CD14-positive monocyte (primary cell): ENCODE measurements around the gene KRT85. TPM values are rescaled to one million over a fixed set of nuclear protein-coding genes. Genes with fewer than 3 reads are reported as not detected.

Experiments used
- DNase-seq, 3 donors: peaks; one replicate each; pipeline ENCODE4 v3.0.0-alpha.2; 2011 to 2022
- H2AFZ ChIP-seq: 2 replicates; pipeline ENCODE4 v1.6.0; 2012; ENCODE audit warnings: mild to moderate bottlenecking, low read depth, low read length, inconsistent platforms; ENCODE audit not compliant: insufficient read depth, poor library complexity, severe bottlenecking
- H3K27ac ChIP-seq, 2 donors: 1 replicate in 1 of 2; 2 replicates in 1 of 2; pipeline ENCODE4 v1.5.1; 2012 to 2013; ENCODE audit warnings: low read length in 2 of 2, control low read depth in 1 of 2, inconsistent platforms in 1 of 2, low read depth in 1 of 2, mild to moderate bottlenecking in 1 of 2
- H3K27me3 ChIP-seq, 2 donors: one replicate each; pipeline versions ENCODE4 v1.6.0 to v1.6.1; 2011 to 2013; ENCODE audit warnings: low read length in 2 of 2; ENCODE audit not compliant: control insufficient read depth in 2 of 2, insufficient read depth in 2 of 2
- H3K36me3 ChIP-seq, 2 donors: replicated peaks in 1 of 2; 1 replicate in 1 of 2; 2 replicates in 1 of 2; pipeline versions ENCODE4 v1.5.1 to v1.6.1; 2012 to 2013; ENCODE audit warnings: low read length in 2 of 2, control low read depth in 1 of 2, inconsistent platforms in 1 of 2, mild to moderate bottlenecking in 1 of 2; ENCODE audit not compliant: insufficient read depth in 2 of 2, control insufficient read depth in 1 of 2
- H3K4me1 ChIP-seq, 2 donors: 1 replicate in 1 of 2; 2 replicates in 1 of 2; pipeline versions ENCODE4 v1.5.1 to v1.6.1; 2012 to 2013; ENCODE audit warnings: low read length in 2 of 2, control low read depth in 1 of 2, inconsistent platforms in 1 of 2, mild to moderate bottlenecking in 1 of 2, moderate library complexity in 1 of 2; ENCODE audit not compliant: insufficient read depth in 2 of 2, control insufficient read depth in 1 of 2
- H3K4me2 ChIP-seq: replicated peaks from 2 replicates; pipeline ENCODE3; 2012; ENCODE audit warnings: low read length, moderate library complexity, mild to moderate bottlenecking; ENCODE audit not compliant: poor library complexity, severe bottlenecking; ENCODE audit errors: extremely low read depth
- H3K4me3 ChIP-seq, 3 experiments: fragments of 200-600 bp in 1 of 3; sonication (generic) in 1 of 3; replicated peaks in 1 of 3; 1 replicate in 2 of 3; 2 replicates in 1 of 3; pipeline ENCODE4 v1.5.1; 2011 to 2013; ENCODE audit warnings: low read length in 3 of 3, mild to moderate bottlenecking in 3 of 3, control low read depth in 2 of 3, low read depth in 2 of 3, inconsistent platforms in 1 of 3, moderate library complexity in 1 of 3
- H3K79me2 ChIP-seq: 2 replicates; pipeline ENCODE4 v1.6.0; 2012; ENCODE audit warnings: mild to moderate bottlenecking, control low read depth, inconsistent platforms, low read length, moderate library complexity; ENCODE audit not compliant: insufficient read depth
- H3K9ac ChIP-seq: 2 replicates; pipeline ENCODE4 v1.6.0; 2017; ENCODE audit warnings: low read length, mild to moderate bottlenecking; ENCODE audit not compliant: insufficient read depth, poor library complexity, severe bottlenecking
- H3K9me3 ChIP-seq, 2 donors: replicated peaks in 1 of 2; 1 replicate in 1 of 2; 2 replicates in 1 of 2; pipeline versions ENCODE4 v1.5.1 to v1.6.1; 2012 to 2013; ENCODE audit warnings: low read length in 2 of 2, control low read depth in 1 of 2; ENCODE audit not compliant: control insufficient read depth in 1 of 2, insufficient read depth in 1 of 2
- H4K20me1 ChIP-seq: 2 replicates; pipeline ENCODE4 v1.6.0; 2012; ENCODE audit warnings: mild to moderate bottlenecking, low read length, control low read depth, moderate library complexity; ENCODE audit not compliant: insufficient read depth
- H3K27ac Mint-ChIP-seq, 7 donors: one replicate each; pipeline ENCODE4 v1.8.0; 2020; ENCODE audit warnings: mild to moderate bottlenecking in 7 of 7, mixed read lengths in 7 of 7, moderate library complexity in 6 of 7, inconsistent platforms in 2 of 7
- H3K27me3 Mint-ChIP-seq, 3 donors: one replicate each; pipeline ENCODE4 v1.8.0; 2021 to 2022; ENCODE audit warnings: low read depth in 3 of 3, mild to moderate bottlenecking in 3 of 3, mixed read lengths in 3 of 3, moderate library complexity in 3 of 3, inconsistent platforms in 1 of 3
- H3K36me3 Mint-ChIP-seq, 2 donors: one replicate each; pipeline ENCODE4 v1.8.0; 2020; ENCODE audit warnings: mixed read lengths in 2 of 2, inconsistent platforms in 1 of 2, mild to moderate bottlenecking in 1 of 2
- H3K4me1 Mint-ChIP-seq: one replicate; pipeline ENCODE4 v1.8.0; 2020; ENCODE audit warnings: mild to moderate bottlenecking, mixed read lengths
- H3K4me3 Mint-ChIP-seq, 2 donors: one replicate each; pipeline ENCODE4 v1.8.0; 2020; ENCODE audit warnings: mild to moderate bottlenecking in 2 of 2, mixed read lengths in 2 of 2, moderate library complexity in 1 of 2
- H3K9me3 Mint-ChIP-seq, 7 donors: one replicate each; pipeline ENCODE4 v1.8.0; 2020 to 2022; ENCODE audit warnings: mixed read lengths in 7 of 7, mild to moderate bottlenecking in 6 of 7, moderate library complexity in 6 of 7, inconsistent platforms in 2 of 7
- WGBS: methylation state at CpG from one replicate; pipeline ENCODE4 v1.1.5; 2013; ENCODE audit warnings: missing lambda C conversion rate; ENCODE audit not compliant: insufficient coverage; 5-methylcytosine and 5-hydroxymethylcytosine counted together
- intact Hi-C, 2 donors: fragments of 100-400 bp; cut with micrococcal nuclease; formaldehyde crosslinking; loops; one replicate each; pipeline versions ENCODE4 v1.15.0 to v1.15.1; 2023
- polyA plus RNA-seq, 3 donors: library from polyadenylated mRNA; depleted of rRNA in 1 of 3; unstranded in 2 of 3; stranded (reverse) in 1 of 3; fragments of 300-500 nt in 2 of 3; fragments of >200 nt in 1 of 3; fragmentation: Illumina TruSeq in 2 of 3; gene quantifications; 1 replicate in 2 of 3; 2 replicates in 1 of 3; pipeline ENCODE4 v1.2.3, GENCODE V29; 2012 to 2021
- TF ChIP-seq, protein P1 (sequence below): fragments of 200-600 bp; IDR thresholded peaks from one replicate; pipeline ENCODE4 v1.8.0; 2022; ENCODE audit warnings: antibody characterized with exemption, mild to moderate bottlenecking

KRT85 gene
- polyA plus RNA-seq, 3 donors = not detected

- H2AFZ ChIP-seq = no peak overlapping the region
- H3K9me3 Mint-ChIP-seq = no peaks in the 10 kb centered on the region
- WGBS = 100% methylated on average over 3 of the region's 5 CpGs
Measured at GRCh38 chr12:52350786-52351185, 16.5 kb downstream of the KRT85 start.

DNA sequence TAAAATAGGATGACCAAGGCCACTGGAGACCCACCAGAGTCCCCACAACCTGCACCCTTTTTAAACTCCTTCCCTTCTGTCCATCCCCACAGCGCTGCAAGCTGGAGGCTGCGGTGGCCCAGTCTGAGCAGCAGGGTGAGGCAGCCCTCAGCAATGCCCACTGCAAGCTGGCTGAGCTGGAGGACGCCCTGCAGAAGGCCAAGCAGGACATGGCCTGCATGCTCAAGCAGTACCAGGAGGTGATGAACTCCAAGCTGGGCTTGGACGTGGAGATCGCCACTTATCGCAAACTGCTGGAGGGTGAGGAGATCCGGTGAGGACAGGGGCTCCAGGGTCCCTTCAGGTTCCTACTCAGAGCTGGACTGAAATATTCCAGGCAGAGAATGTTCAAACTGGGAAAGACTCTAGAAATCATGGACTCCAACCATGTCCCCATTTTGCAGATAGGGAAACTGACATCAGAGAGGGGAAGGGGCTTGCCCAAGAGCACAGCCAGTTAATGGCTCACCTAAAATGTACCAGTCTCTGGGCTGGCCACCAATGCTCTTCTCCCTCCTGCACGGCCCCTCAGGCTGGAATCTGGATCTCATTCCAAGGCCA lies 17.2 kb downstream of the KRT85 start:
- no peak overlapping the region for H3K9ac ChIP-seq
- DNase-seq = no peak
- H3K27ac Mint-ChIP-seq = no peak overlapping the region

More at GRCh38 chr12:52350786-52351185, 16.5 kb downstream of the KRT85 start:
- Mint-ChIP-seq H3K4me3 (no peak overlapping the region), H3K36me3 (no peaks in the 10 kb centered on the region), H3K27me3 (peaks cover 4 to 25% (median 5%) of the 10 kb centered on the region in 3 donors), H3K27ac (no peak overlapping the region), H3K4me1 (no peaks in the 10 kb centered on the region)
- Histone ChIP-seq H3K4me1 (no peaks in the 10 kb centered on the region), H3K27ac (no peak overlapping the region), H3K4me2 (no peak overlapping the region), H3K79me2 (no peaks in the 10 kb centered on the region), H4K20me1 (no peaks in the 10 kb centered on the region), H3K9ac (no peak overlapping the region), H3K9me3 (no peaks in the 10 kb centered on the region), H3K36me3 (no peaks in the 10 kb centered on the region), H3K27me3 (no peaks in the 10 kb centered on the region), H3K4me3 (no peak overlapping the region)
- TF ChIP-seq, protein P1, sequence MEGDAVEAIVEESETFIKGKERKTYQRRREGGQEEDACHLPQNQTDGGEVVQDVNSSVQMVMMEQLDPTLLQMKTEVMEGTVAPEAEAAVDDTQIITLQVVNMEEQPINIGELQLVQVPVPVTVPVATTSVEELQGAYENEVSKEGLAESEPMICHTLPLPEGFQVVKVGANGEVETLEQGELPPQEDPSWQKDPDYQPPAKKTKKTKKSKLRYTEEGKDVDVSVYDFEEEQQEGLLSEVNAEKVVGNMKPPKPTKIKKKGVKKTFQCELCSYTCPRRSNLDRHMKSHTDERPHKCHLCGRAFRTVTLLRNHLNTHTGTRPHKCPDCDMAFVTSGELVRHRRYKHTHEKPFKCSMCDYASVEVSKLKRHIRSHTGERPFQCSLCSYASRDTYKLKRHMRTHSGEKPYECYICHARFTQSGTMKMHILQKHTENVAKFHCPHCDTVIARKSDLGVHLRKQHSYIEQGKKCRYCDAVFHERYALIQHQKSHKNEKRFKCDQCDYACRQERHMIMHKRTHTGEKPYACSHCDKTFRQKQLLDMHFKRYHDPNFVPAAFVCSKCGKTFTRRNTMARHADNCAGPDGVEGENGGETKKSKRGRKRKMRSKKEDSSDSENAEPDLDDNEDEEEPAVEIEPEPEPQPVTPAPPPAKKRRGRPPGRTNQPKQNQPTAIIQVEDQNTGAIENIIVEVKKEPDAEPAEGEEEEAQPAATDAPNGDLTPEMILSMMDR = no peak
- intact Hi-C loops = no loop called here
- DNase-seq = no peak

More for the DNA sequence above, 17.2 kb downstream of the KRT85 start:
- Histone ChIP-seq H3K4me3 (no peak overlapping the region), H3K79me2 (no peaks in the 10 kb centered on the region), H3K27me3 (no peaks in the 10 kb centered on the region), H2AFZ (no peak overlapping the region), H3K27ac (no peak overlapping the region), H3K4me2 (no peak overlapping the region), H3K9me3 (no peaks in the 10 kb centered on the region), H3K36me3 (no peaks in the 10 kb centered on the region), H3K4me1 (no peaks in the 10 kb centered on the region), H4K20me1 (no peaks in the 10 kb centered on the region)
- H3K4me1 Mint-ChIP-seq = no peaks in the 10 kb centered on the region
- intact Hi-C loops = no loop called here
- no peak overlapping the region for H3K4me3 Mint-ChIP-seq
- no peaks in the 10 kb centered on the region for H3K9me3 Mint-ChIP-seq
- H3K27me3 Mint-ChIP-seq = peaks cover 5 to 25% (median 8%) of the 10 kb centered on the region in 3 donors
- 95% methylated on average over 6 of the region's 8 CpGs for WGBS
- no peaks in the 10 kb centered on the region for H3K36me3 Mint-ChIP-seq
- TF ChIP-seq, protein P1 = no peak
